HG03460 (cell line): ENCODE data around the gene NEK3.
"Not testable (repeated sequence)": the region's sequence is repeated elsewhere in the genome, so short reads cannot be mapped to it uniquely, and the experiment has no call there.

Experiments
- ATAC-seq: cut with Tn5 transposase; IDR thresholded peaks from one replicate; pipeline ENCODE4 v1.9.1; 2021; ENCODE audit not compliant: unreplicated experiment

NEK3 gene, protein sequence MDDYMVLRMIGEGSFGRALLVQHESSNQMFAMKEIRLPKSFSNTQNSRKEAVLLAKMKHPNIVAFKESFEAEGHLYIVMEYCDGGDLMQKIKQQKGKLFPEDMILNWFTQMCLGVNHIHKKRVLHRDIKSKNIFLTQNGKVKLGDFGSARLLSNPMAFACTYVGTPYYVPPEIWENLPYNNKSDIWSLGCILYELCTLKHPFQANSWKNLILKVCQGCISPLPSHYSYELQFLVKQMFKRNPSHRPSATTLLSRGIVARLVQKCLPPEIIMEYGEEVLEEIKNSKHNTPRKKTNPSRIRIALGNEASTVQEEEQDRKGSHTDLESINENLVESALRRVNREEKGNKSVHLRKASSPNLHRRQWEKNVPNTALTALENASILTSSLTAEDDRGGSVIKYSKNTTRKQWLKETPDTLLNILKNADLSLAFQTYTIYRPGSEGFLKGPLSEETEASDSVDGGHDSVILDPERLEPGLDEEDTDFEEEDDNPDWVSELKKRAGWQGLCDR

DNA sequence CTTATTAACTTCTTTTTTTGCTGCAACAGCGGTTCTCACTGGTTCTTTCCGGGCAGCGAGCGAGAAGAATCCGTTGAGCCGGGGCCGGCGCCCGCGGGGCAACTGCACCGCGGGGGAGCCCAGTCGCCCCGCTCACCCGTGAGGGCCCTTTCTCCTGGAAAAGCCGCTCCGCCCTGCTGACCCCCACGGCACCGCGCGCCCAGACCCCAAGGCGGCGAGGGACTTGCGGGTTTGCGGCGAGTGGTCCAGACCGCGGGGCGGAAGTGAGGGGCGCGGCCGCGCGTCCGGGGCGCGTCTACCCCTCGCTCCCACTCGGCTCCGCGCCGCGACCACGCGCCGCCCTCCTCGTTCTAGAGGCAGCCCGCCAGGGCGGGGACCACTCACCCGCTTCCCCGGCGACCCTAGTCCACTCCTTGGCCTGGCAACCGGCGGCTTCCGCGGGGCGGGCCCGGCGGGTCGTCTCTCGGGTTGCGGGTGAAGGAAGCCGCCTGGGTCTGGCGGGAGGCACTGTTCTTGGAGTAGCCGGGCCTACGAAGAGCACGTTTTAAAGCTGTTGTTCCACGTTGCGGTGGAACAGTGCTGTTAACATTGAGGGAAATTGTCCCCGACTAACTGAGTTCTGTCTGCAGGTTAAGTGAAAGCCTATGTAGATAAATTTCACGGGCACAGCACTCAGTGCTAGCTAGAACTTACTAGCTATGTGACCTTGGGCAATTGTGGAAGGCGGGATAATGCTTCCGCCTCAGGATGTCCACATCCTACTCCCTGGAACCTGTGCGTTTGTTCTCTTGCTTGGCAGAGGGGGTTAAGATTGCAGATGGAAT, at the start of gene NEK3:
Gene NEK3, minus strand, starts transcription at position 439 of the 824 bp plus-strand sequence. CDS start 3,406 bp downstream, outside the sequence.
- peak; percentile 85 for ATAC-seq

DNA sequence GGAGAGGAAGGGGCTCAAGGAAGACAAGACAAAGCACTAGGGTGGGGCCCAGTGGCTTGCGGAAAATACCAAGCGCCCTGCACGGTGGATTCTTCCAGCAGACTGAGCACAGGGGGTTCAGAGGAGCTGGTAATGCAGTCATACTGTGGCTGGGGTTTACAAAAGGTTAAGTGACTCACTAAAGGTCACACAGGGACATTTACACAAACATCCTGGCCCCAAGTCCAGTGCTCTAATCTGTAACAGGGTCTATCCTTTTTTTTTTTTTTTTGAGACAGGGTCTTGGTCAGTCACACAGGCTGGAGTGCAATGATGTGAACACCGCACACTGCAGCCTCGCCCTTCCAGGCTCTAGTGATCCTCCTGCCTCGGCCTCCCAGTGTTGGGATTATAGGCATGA, 49.0 kb upstream of the NEK3 start:
- not testable (repeated sequence) for ATAC-seq

DNA sequence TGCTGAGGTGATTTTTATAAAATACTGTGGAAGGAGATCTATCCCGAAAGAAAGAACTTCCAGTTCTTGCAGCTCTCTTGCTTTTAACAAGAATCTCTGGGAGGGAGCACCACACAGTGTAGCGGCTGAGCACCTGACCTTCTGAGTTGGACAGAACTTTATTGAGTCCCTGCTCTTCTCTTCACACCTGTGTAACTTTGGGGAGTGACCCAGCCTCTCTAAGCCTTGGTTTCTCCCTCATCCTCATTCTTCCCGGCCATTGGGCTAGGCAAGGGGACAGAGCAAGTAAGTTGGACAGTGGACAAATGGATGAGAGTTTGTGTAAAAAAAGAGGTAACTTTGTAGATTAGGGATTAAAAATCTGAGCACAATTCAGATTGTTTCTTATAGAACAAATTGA, 48.5 kb upstream of the NEK3 start:
- ATAC-seq: not testable (repeated sequence)

DNA sequence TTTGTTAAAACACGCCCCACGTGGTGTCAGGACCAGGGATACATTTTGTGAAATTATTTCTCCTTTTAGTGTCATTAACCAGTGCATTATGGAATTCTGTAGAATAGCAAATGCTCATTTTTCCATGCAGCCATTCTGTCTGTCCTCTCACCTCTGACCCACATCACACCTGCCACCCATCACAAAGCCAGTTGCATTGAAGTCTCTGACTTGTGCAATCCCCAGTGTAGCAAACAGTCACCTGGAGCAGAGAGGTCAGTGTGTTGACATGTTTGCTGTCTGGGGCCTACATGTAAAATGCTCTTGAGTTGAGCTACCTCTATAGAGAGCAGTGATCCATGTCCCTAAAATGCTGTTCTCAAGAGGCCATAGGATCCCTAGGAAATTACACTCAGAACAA, 47.9 kb upstream of the NEK3 start:
- not testable (repeated sequence) for ATAC-seq

DNA sequence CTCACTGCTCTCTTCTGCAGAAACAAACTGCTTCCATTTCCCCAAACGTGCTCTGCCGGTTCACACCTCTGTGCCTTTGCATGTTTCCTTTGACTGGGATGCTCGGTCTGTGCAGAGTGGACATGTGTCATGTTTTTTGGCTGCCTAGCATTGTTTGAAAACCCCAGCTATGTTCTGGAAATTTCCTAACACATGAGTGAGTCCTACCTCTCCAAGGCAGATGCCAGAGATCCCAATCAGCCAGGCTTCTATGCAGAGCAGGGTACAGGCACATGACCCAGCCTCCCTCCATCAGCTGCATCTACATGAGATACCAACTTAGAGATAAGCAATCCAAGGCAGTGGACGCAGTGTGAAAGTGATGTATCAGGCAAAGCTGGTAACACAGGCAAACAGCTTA, 45.1 kb upstream of the NEK3 start:
- not testable (repeated sequence) for ATAC-seq

DNA sequence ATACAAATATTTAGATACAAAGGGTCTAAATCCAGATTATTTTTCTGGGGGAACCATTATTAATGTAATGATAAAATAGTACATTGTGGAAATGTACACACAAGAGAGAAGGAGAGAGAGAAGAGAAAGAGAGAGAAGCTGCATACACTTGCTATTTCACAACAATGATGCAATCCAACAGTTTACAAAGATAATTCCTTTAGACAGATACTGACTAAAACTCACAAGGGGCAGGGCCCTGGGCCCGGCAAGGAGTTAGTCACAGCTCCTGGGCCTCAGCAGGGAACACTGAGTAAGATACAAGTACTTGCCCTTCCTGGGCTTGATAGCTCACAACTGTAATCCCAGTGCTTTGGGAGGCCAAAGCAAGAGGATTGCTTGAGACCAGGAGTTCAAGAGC, 44.5 kb upstream of the NEK3 start:
- ATAC-seq: not testable (repeated sequence)

DNA sequence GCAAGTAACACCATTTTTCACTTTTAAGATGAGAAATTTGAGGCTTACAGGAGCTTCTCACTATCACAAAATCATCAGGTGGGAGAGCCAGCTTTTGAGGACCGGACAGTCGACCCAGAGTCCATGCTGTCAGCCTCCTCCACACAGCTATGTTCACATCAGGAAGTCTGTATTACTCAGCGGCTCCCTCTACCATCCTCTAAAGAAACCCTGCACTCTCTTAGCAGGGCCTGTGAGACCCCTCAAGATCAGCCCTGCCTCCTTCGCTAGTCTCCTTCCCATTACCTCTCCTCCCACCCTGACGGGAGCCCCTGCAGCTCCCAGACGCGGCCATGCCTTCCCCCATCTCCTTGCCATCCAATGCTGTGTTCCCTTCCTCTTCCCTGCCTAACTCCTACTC, 43.1 kb upstream of the NEK3 start:
- ATAC-seq: not testable (repeated sequence)

DNA sequence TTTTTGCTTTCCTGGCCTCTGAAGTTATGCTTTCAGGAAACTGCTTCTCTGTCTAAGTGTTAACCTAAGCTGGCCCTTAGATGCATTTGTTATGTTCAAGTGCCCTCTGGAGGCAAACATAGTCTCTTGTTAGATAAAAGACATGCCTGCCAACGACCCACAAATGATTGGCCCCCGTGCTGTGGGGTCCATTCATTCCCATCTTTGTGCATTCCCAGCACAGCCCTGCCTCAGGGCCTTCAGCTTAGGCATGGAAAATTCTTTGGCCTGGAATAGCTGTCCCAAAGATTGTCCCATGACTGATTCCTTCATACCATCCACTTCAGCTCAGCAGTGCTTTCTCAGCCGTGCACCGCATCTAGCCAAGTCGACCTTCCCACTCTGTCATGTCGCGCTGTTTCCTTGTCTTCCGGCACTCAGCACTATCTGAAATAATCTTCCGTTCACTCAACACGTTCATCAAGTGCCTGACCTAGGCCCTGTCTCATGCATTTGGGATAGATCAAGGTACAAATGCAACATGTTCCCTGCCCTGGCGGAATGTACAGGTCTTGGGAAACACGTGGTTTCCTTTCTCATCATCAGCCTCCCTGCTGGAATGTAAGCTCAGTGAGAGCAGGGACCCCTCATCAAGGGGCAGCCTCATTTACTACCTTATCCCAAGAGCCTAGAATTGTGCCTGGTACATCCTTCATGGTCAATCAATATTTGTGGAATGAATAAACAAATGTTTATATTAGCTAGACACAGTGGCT, 42.2 kb upstream of the NEK3 start:
- ATAC-seq: not testable (repeated sequence)

DNA sequence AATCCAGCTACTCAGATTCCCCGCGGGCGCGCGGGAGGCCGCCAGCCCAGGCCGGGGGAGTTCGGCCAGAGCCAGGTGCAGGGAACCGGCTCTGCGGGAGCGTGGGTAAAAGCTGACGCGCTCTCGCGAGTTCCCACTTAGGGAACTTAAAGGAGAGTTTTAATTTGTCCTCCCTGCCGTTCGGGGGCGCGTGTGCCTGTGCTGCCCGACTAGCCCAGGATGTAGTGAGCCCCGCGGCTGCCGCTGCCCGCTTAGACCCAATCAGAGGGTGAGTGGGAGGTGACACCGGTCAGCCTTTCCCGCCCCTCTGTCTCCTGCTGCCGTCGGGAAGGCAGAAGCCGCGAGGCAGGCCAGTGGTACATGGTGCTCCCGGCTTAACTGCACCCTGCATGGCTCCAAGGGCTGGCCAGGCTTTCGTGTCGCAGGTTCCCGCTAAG, 36.0 kb upstream of the NEK3 start:
- peak; percentile 61 for ATAC-seq

DNA sequence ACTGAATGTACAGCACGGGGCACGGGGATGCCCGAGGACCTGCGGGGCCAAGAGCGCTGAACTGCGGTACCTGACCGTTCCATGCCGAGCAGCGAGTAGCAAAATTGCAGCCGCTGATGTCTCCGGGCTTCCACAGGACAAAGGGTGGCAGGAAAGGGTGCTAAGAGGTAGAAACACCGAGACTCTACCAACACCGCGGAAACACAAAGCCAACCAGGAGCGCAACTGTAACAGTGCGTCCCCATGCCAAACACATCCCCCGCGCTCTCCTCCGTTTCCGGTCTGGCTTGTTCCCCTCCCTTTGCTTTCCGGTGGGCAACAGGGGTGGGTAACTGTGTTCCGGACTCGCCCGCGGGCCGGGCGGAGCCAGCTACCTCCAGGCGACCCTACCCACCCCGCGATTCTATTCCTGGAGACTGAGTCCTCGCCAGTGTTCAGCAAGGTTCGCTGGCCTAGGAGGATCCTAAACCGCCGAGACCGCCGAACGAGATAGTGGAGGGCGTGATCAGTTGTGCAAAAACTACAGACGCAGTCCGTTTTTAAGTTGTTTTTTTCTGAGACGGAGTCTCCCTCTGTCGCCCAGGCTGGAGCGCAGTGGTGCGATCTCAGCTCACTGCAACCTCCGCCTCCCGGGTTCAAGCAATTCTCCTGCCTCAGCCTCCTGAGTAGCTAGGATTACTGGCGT, 34.9 kb upstream of the NEK3 start:
- ATAC-seq: peak; percentile 81

DNA sequence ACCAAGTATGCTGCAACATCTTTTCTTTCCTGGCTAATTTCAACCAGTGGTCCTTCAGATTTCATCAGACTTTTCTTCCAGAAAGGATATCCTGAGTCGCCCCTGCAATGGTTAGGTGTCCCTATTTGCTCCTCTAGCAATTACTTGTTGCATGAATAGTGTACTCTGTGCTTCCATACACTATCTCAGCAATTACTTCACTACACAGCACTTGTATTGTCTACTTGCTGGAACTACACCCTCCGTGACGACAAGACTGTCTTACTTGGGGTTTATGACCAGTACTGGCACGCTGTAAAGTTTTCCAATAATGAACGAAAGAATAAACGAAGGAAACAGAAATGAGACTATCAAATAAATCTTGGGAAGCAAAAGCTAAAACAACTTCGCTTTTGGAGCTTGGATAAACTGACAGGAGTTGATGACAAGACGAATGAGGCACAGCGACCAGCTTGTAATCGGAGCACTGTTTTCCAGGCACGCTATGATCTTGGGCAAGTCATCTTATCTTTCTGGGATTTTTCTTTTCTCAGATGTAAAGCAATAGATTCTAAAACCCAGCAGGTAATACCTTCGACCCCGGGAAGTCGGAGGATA, 34.3 kb upstream of the NEK3 start:
- peak; percentile 2 for ATAC-seq

DNA sequence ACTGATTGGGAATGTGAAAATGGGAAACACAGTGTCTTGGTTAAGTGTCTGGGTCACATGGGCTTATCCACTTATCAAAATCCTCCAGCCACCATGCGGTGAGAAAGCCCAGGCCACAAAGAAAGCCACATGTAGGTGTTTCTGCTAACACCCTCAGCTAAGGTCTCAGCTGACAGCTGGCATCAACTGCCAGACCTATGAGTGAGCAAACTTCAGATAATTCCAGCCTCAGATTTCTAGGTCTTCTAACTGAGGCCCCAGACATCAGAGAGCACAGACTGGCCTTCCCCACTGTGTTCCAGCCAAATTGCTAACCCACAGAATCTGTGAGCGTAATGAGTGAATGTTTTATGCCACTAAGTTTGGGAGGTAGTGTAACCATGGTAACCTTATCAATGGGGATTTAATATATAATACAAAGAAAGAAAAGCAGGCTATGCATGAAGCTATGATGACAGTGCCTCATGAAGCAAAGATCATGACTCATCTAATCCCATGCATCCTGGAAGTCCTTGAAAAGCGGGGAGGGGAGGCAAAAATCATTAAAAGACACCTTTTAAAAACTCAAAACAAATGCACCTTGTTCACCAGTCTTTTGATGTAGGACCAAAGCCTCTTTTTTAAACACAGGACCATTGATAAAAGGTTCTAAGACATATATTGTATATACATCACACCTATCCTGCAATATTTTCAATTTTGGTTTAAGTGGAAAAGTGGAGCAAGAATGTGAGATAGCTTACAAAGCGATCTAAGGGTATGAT, 28.2 kb upstream of the NEK3 start:
- not testable (repeated sequence) for ATAC-seq

DNA sequence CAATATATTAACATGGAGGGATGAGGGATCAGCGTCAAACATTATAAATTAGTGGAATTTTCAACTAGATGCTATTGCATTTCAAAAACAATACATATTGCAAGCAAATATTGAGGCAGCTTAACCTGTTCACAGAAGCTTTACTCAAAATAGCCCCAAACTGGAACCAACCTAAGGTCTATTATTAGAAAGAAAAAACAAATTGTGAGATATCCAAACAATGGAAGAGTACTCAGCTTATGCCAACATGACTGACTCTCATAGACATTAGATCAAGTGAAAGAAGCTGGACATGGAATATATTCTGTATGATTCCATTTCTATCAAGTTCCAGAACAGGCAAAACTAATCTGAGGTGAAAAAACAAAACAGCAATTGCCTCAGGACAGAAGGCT, 27.6 kb upstream of the NEK3 start:
- ATAC-seq: no peak

DNA sequence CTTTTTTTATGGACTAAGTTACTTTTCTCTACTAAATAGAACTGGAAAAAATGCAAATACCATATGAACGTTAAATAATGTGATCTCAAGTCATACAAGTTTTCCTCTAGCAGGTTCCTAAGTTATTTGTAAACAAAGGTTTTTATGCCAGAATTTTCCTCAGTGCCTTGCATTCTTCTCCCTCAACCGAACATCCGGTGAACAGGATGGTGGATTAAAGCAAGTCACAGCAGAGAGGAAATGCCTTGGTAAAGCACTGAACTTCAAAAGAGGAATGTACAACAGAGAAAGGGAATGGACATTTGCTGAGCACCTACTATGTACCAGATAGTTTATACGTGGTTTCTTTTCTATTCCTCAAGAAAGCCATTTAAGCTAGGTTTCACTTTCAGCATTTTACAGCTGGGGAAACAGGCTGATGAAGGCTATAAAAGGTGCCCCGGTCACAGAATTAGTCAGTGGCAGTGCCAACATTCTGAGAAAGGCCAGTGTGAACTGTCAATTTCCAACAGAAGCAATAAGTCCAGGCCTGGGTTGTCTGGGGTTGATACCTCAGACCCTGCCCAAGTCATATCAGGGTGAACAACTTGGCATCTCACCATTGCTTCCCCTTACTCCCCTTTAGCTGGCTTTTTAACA, 22.0 kb upstream of the NEK3 start:
- ATAC-seq: peak; percentile 52

DNA sequence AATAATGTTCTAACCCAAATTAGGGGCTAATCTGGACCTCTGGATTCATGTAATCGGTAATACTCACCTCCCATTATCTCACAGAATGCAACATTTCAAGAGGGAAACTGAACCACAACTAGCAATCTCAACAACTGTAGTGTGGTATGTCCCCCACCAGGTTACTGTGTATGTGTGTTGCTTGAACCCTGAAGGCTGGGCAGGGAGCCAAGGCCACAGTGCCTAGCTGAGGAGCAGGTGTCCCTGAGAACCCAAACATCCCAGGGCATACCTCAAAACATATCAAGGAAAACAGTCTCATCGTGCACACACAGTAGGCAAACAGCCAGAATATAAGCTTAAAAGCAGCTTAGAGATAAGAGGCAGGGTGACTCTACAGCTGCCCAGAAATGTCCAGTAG, 20.5 kb upstream of the NEK3 start:
- no peak for ATAC-seq

DNA sequence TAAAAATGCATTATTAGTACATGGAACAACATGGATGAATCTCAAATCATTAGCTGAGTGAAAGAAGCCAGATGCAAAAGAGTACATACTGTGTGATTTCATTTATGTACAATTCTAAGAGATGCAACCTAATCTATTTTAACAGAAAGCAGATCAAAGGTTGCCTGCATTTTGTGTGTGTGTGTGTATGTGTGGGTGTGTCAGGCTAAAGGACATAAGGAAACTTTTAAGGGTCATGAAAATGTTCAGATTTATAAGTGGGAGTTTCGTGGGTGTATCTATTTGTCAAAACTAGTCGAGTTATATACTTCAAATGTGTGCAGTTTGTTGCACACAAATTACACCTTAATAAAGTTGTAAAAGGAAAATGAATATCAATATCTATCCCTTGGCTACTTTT, 17.9 kb upstream of the NEK3 start:
- no peak for ATAC-seq

DNA sequence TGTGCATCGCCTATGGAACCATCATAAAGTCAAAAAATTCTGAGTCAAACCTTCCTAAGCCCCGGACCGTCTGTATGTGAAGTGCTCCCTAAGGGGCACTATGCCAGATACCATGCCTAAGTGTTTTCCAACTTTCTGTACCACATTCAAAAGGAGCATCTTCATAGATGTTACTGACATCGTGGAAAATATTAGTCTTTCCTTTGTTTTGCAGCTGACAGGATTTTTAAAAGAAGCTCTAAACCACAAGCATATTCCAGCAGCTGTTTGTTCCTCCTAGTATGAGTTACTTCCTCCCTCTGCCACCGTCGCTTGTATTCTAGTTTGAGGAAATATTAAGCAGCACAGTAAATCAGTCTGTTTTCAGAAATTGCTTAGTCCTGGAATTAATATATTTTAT, 14.6 kb upstream of the NEK3 start:
- not testable (repeated sequence) for ATAC-seq

DNA sequence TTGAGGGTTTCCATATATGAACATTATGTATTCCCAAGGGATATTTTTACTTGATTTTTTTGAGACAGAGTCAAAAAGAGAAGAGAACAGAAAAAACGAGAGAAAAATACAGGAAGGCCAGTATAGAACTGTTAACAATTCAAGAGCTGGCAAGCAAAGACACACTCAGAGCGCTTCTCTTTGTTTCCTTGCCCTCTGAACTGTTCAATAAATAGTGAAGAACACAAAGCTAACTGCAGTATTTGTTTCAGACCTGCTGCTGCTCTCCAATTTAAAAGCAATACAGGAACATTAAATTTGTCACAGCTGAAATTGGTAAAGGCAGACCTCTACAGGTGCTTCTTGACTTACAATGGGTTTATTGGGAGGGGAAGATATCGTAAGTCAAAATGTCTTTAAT, 14.0 kb upstream of the NEK3 start:
- no peak for ATAC-seq

DNA sequence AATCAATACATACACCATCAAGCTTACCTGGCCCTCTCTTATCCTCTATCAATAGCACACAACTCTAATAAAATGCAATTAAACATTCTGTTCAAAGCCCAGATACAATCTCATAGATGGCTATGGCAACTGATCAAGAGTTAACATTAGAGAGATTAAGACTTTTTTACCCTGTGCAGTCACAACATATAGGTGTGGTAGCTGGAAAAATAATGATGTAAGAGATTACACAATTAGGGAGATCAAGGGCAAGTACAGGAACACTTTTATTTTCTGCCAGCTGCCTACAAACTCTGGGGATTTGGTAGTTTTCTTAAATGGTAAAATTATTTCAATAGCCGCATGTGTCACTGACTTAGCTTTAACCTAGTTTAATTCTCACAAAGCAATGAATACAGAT, 12.3 kb upstream of the NEK3 start:
- not testable (repeated sequence) for ATAC-seq
